ENCODE data around the gene UBASH3A. TPM values are rescaled to one million over a fixed set of nuclear protein-coding genes. Genes with fewer than 3 reads are reported as not detected.

The UBASH3A gene, protein sequence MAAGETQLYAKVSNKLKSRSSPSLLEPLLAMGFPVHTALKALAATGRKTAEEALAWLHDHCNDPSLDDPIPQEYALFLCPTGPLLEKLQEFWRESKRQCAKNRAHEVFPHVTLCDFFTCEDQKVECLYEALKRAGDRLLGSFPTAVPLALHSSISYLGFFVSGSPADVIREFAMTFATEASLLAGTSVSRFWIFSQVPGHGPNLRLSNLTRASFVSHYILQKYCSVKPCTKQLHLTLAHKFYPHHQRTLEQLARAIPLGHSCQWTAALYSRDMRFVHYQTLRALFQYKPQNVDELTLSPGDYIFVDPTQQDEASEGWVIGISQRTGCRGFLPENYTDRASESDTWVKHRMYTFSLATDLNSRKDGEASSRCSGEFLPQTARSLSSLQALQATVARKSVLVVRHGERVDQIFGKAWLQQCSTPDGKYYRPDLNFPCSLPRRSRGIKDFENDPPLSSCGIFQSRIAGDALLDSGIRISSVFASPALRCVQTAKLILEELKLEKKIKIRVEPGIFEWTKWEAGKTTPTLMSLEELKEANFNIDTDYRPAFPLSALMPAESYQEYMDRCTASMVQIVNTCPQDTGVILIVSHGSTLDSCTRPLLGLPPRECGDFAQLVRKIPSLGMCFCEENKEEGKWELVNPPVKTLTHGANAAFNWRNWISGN
- 0.10 TPM for total RNA-seq (2013)
- polyA plus RNA-seq (not detected), polyA minus RNA-seq (not detected in 2 replicates), total RNA-seq (0 to 1.7 (median 0.14) reads per million in 11 experiments)

- peaks cover 8 to 11% of the 10 kb centered on the region in 2 donors for H3K4me1 ChIP-seq (ENCODE audit: control insufficient read depth in 1 of 2, insufficient read depth in 2 of 2, low read length in 2 of 2)
- no peak within 1 kb of the TSS for H3K27ac ChIP-seq (ENCODE audit: low read depth in 1 of 2, low read length in 2 of 2)
- DNase-seq: no peak
- no peaks in the 10 kb centered on the region for H3K36me3 Mint-ChIP-seq
- TF ChIP-seq CTCF (IDR thresholded peaks at IDR 0.05): no peak
- H3K4me1 Mint-ChIP-seq: peaks cover 12% of the 10 kb centered on the region
- intact Hi-C loops (cut with micrococcal nuclease): no loop called here
- H4K20me1 ChIP-seq (ENCODE audit: insufficient read depth, low read length): no peaks in the 10 kb centered on the region
- WGBS (ENCODE audit: insufficient coverage): 89% methylated on average over 20 of the region's 21 CpGs
- peak within 1 kb of the TSS in 1 of 2 donors; percentile 31 for H3K4me3 Mint-ChIP-seq
- no peaks in the 10 kb centered on the region for H3K36me3 ChIP-seq (replicated peaks in 1 of 2; ENCODE audit: control insufficient read depth in 1 of 2, insufficient read depth in 2 of 2, low read length in 2 of 2)
- no peak within 1 kb of the TSS for H2AFZ ChIP-seq (ENCODE audit: insufficient read depth, low read depth, low read length, poor library complexity, severe bottlenecking)
- H3K27me3 Mint-ChIP-seq (ENCODE audit: low read depth in 3 of 3): no peaks in the 10 kb centered on the region
- no peak within 1 kb of the TSS for H3K9ac ChIP-seq (ENCODE audit: insufficient read depth, low read length, poor library complexity, severe bottlenecking)
- H3K79me2 ChIP-seq (ENCODE audit: insufficient read depth, low read length): no peaks in the 10 kb centered on the region
- H3K27ac Mint-ChIP-seq: peak within 1 kb of the TSS in 1 of 7 donors; percentile 15
- no peak within 1 kb of the TSS for H3K4me2 ChIP-seq (replicated peaks; ENCODE audit: extremely low read depth, low read length, poor library complexity, severe bottlenecking)
- H3K9me3 ChIP-seq (replicated peaks in 1 of 2; ENCODE audit: control insufficient read depth in 1 of 2, insufficient read depth in 1 of 2, low read length in 2 of 2): no peaks in the 10 kb centered on the region
- H3K9me3 Mint-ChIP-seq: peaks cover 0 to 5% (median 2%) of the 10 kb centered on the region in 7 donors
- H3K27me3 ChIP-seq (ENCODE audit: control insufficient read depth in 2 of 2, insufficient read depth in 2 of 2, low read length in 2 of 2): no peaks in the 10 kb centered on the region
- no peak within 1 kb of the TSS for H3K4me3 ChIP-seq (replicated peaks in 1 of 3; ENCODE audit: low read depth in 2 of 3, low read length in 3 of 3)
Measured at GRCh38 chr21:42403611-42404231, at the start of gene UBASH3A. Gene UBASH3A (plus strand): TSS chr21:42403902. CDS start chr21:42403946, 44 bp downstream.

- H3K9ac ChIP-seq (ENCODE audit: insufficient read depth, low read length, poor library complexity, severe bottlenecking): no peak overlapping the region
- H3K9me3 Mint-ChIP-seq: peaks cover 4 to 29% (median 18%) of the 10 kb centered on the region in 7 donors
- DNase-seq: no peak
- no peaks in the 10 kb centered on the region for H3K27me3 ChIP-seq (ENCODE audit: control insufficient read depth in 2 of 2, insufficient read depth in 2 of 2, low read length in 2 of 2)
- intact Hi-C loops (cut with micrococcal nuclease): no loop called here
- no peak overlapping the region for H3K4me3 ChIP-seq (replicated peaks in 1 of 3; ENCODE audit: low read depth in 2 of 3, low read length in 3 of 3)
- no CpG with 5 or more reads among the region's 2 CpGs for WGBS (ENCODE audit: insufficient coverage)
- no peaks in the 10 kb centered on the region for H3K36me3 ChIP-seq (replicated peaks in 1 of 2; ENCODE audit: control insufficient read depth in 1 of 2, insufficient read depth in 2 of 2, low read length in 2 of 2)
- peaks cover 1 to 6% (median 3%) of the 10 kb centered on the region in 3 donors for H3K27me3 Mint-ChIP-seq (ENCODE audit: low read depth in 3 of 3)
- H3K4me1 Mint-ChIP-seq: no peaks in the 10 kb centered on the region
- no peak overlapping the region for H3K4me2 ChIP-seq (replicated peaks; ENCODE audit: extremely low read depth, low read length, poor library complexity, severe bottlenecking)
- TF ChIP-seq CTCF (IDR thresholded peaks at IDR 0.05): no peak
- no peak overlapping the region for H3K27ac Mint-ChIP-seq
- no peaks in the 10 kb centered on the region for H3K4me1 ChIP-seq (ENCODE audit: control insufficient read depth in 1 of 2, insufficient read depth in 2 of 2, low read length in 2 of 2)
- peaks cover 3 to 17% of the 10 kb centered on the region in 2 donors for H3K9me3 ChIP-seq (replicated peaks in 1 of 2; ENCODE audit: control insufficient read depth in 1 of 2, insufficient read depth in 1 of 2, low read length in 2 of 2)
- H3K27ac ChIP-seq (ENCODE audit: low read depth in 1 of 2, low read length in 2 of 2): no peak overlapping the region
- no peaks in the 10 kb centered on the region for H3K36me3 Mint-ChIP-seq
- H4K20me1 ChIP-seq (ENCODE audit: insufficient read depth, low read length): no peaks in the 10 kb centered on the region
- no peak overlapping the region for H2AFZ ChIP-seq (ENCODE audit: insufficient read depth, low read depth, low read length, poor library complexity, severe bottlenecking)
- H3K79me2 ChIP-seq (ENCODE audit: insufficient read depth, low read length): no peaks in the 10 kb centered on the region
- H3K4me3 Mint-ChIP-seq: no peak overlapping the region
Measured at GRCh38 chr21:42356046-42356445, 47.7 kb upstream of the UBASH3A start.
